Measurements from ENCODE around the gene CPNE7.

Gene CPNE7

GRCh38 chr16:89549007-89549700, 26.4 kb upstream of the CPNE7 start:
- no peak for DNase-seq (ENCODE audit: low spot score)

GRCh38 chr16:89550421-89551007, 25.0 kb upstream of the CPNE7 start:
- no peak for DNase-seq (ENCODE audit: low spot score)

- no peak for DNase-seq (ENCODE audit: low spot score)
Measured at GRCh38 chr16:89552329-89552728, 23.2 kb upstream of the CPNE7 start.

- DNase-seq (ENCODE audit: low spot score) = no peak
Measured at GRCh38 chr16:89552913-89553312, 22.6 kb upstream of the CPNE7 start.

- no peak for DNase-seq (ENCODE audit: low spot score)
Measured at GRCh38 chr16:89553733-89554132, 21.8 kb upstream of the CPNE7 start.

- DNase-seq (ENCODE audit: low spot score) = no peak
Measured at GRCh38 chr16:89554343-89554742, 21.2 kb upstream of the CPNE7 start.

- DNase-seq (ENCODE audit: low spot score) = no peak
Measured at GRCh38 chr16:89555265-89555664, 20.3 kb upstream of the CPNE7 start.

GRCh38 chr16:89555780-89556179, 19.8 kb upstream of the CPNE7 start:
- no peak for DNase-seq (ENCODE audit: low spot score)

- peak; percentile 70 for DNase-seq (ENCODE audit: low spot score)
Measured at GRCh38 chr16:89556750-89557689, 18.5 kb upstream of the CPNE7 start.

- no peak for DNase-seq (ENCODE audit: low spot score)
Measured at GRCh38 chr16:89557690-89558490, 17.7 kb upstream of the CPNE7 start.

- peak; percentile 96 for DNase-seq (ENCODE audit: low spot score)
Measured at GRCh38 chr16:89560378-89561141, 15.0 kb upstream of the CPNE7 start, which contains the start of gene RPL13. Gene RPL13 (plus strand): TSS chr16:89560682. CDS start chr16:89560960, 278 bp downstream.

GRCh38 chr16:89561142-89561883, 14.2 kb upstream of the CPNE7 start:
- peak; percentile 17 for DNase-seq (ENCODE audit: low spot score)

GRCh38 chr16:89561884-89562599, 13.5 kb upstream of the CPNE7 start:
- DNase-seq (ENCODE audit: low spot score) = no peak

GRCh38 chr16:89562939-89563338, 12.6 kb upstream of the CPNE7 start:
- no peak for DNase-seq (ENCODE audit: low spot score)

- no peak for DNase-seq (ENCODE audit: low spot score)
Measured at GRCh38 chr16:89563639-89564392, 11.7 kb upstream of the CPNE7 start.

- peak; percentile 25 for DNase-seq (ENCODE audit: low spot score)
Measured at GRCh38 chr16:89564476-89565255, 10.9 kb upstream of the CPNE7 start.

GRCh38 chr16:89565256-89565505, 10.4 kb upstream of the CPNE7 start:
- DNase-seq (ENCODE audit: low spot score) = no peak
